HFF-Myc (cell line): ENCODE data around the gene ZNF593.

Experiments used
- DNase-seq: peaks from one replicate; pipeline ENCODE4 v3.0.0-alpha.2; 2011; ENCODE audit warnings: low read depth; ENCODE audit errors: extremely low read depth
- H3K4me3 ChIP-seq: replicated peaks from 2 replicates; pipeline ENCODE4 v1.5.1; 2011; ENCODE audit warnings: low read depth, mild to moderate bottlenecking, control low read depth, low read length
- TF ChIP-seq, protein P1 (sequence below): IDR thresholded peaks from 2 replicates; pipeline ENCODE4 v1.5.1; 2012; ENCODE audit warnings: mild to moderate bottlenecking, low read depth, low read length, control low read depth; ENCODE audit errors: missing control alignments

ZNF593 gene

DNA sequence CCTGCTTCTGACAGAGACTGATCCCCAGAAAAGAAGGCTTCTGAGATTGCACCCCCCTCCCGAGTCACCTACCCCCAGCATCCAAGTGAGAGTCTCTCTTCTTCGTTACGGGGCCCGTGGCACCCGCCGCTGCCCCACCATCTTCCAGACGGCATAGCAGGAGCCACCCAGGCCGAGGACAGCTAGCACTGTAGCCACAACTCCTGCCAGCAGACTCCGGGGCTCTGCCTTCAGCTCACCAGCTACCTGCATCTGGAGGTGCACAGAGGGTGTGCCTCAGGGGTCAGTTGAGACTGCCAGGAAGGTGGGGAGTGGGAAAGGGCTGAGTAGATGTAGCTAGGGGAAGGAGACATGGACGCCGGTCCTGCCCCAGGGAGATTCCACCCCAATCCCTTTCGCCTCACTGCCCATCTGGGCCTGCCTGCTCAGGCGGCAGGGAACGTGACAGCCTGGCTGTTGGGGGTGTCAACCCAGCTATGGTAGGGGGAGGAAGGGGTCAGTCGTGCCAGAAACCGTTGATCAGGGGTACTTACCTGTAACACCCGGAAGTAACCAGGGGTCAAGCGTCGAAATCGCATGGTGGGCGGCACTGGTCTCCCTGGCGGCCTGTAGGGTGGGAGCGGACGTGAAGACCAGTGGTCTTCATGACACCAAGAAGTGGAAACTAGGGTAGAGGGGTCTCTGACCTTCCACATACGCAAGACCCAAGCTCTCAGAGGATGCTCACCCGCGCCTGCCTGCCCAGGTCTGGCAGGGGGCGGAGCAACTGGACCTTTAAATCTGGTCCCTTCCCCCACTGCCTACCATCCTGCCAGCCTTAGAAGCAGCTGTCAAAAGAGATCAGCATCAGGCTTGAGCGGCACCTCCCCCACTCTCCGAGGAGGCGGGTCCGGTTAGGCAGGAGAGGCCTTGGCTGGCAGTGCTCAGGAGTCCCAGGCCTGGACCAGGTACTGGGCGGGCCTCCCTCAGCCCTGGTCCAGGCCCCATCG, 1.7 kb downstream of the ZNF593 start, which contains the start of gene ZNF593OS:
Gene ZNF593OS (minus strand): TSS at position 749 of the 989 bp plus-strand sequence. CDS start 171 bp downstream, at position 578.
- DNase-seq, result no peak
- TF ChIP-seq, protein P1, sequence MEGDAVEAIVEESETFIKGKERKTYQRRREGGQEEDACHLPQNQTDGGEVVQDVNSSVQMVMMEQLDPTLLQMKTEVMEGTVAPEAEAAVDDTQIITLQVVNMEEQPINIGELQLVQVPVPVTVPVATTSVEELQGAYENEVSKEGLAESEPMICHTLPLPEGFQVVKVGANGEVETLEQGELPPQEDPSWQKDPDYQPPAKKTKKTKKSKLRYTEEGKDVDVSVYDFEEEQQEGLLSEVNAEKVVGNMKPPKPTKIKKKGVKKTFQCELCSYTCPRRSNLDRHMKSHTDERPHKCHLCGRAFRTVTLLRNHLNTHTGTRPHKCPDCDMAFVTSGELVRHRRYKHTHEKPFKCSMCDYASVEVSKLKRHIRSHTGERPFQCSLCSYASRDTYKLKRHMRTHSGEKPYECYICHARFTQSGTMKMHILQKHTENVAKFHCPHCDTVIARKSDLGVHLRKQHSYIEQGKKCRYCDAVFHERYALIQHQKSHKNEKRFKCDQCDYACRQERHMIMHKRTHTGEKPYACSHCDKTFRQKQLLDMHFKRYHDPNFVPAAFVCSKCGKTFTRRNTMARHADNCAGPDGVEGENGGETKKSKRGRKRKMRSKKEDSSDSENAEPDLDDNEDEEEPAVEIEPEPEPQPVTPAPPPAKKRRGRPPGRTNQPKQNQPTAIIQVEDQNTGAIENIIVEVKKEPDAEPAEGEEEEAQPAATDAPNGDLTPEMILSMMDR, result no peak
- peak within 1 kb of the TSS; percentile 95 for H3K4me3 ChIP-seq

DNA sequence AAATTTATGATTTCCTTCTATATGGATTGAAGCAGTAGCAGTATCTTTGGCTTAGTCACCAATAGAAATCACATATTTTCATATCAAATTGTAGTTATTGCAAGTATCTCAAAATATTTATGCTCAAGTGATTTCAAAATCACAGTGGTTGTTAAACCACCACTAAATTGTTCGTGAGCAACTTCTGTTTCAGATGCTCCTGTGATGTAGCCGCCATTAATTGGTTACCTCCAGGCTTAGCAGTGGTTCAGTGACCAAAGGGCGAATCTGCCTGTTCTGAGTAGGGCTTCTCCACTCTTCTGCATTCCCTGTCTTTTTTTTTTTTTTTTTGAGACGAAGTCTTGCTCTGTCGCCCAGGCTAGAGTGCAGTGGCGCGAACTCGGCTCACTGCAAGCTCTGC, 5.6 kb downstream of the ZNF593 start:
- no peak for DNase-seq
- TF ChIP-seq, protein P1, result no peak
- no peak overlapping the region for H3K4me3 ChIP-seq

DNA sequence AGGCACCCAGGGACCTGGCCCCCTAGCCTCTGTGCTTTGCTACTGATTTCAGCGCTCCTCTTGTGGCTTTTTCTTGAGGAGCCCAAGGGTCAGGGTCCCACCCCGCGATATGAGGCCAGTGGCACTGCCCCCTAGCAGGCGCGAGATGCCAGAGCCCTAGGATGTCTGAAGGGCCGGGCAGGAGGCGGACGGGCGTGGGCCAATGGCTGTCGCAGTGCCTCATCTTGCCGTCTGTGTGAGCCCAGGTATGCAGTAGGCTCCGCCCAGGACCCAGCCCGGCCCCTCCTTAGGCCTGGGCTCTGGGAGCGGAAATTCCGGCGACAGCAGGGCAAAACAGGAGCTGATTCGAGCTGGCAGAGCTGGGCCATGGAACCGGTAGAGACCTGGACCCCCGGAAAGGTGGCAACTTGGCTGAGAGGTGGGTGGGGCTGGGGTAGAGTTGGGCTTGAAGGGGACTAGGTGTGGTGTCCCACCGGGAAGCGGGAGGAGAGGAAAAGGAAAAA, 7.5 kb downstream of the ZNF593 start, which contains the start of gene CNKSR1:
Gene CNKSR1 (plus strand): TSS at position 310 of the 503 bp plus-strand sequence. CDS start 57 bp downstream, at position 367.
- DNase-seq, result no peak
- H3K4me3 ChIP-seq, result no peak within 1 kb of the TSS
- TF ChIP-seq, protein P1, result no peak

DNA sequence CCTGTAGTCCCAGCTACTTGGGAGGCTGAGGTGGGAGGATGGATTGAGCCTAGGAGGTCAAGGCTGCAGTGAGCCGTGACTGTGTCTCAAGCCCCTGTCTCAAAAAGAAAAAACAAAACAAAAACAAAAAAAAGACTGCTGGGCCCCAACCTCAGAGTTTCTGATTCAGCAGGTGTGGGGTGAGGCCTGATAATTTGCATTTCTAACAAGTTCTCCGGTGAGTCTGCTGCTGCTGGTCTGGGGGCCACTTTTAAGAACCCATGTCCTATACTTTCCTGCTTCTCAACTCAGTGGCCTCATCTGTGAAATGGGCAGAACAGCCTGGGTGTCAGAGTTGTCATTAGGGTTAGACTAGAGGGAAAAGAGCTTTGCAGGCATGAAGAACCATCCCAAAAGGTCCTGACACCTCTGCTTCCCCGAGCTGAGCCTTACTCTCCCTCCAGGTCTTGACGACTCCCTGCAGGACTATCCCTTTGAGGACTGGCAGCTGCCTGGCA, 10.3 kb downstream of the ZNF593 start:
- H3K4me3 ChIP-seq, result no peak overlapping the region
- DNase-seq, result no peak
- TF ChIP-seq, protein P1, result no peak

DNA sequence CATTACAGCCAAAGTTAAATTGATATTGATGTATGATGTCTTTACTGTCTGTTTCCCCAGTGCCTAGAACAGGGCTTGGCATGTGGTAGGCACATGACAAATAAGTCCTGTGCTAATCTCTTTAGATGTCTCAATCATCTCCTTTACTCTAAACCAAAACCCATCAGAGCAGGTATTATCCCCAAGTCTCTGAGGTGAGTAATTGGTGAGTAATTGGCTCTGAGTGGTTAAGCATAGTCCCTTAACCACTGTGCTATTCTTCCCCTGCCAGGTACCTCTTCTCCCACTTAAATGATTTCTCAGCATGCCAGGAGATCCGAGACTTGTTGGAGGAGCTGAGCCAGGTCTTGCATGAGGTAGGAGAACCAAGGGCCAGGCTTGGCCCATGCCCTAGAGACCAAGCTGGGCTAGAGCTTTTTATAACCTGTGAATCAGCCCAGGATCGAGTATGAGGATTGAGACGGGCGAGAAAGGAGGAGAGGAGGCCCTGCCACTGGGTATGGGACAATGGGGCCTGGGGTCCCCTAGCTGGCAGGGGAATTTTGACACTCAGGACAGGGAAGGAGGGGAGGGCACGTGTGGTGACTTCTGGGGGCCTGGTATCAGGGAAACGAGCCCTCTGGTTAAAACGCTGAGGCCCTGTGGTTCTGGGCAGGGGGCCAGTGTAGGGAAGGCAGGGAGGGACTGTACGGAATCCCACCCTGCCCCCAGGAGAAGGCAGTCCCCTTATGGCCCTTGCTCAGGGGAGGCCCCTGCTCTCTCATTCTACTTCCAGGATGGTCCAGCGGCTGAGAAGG, 12.1 kb downstream of the ZNF593 start:
- TF ChIP-seq, protein P1, result no peak
- H3K4me3 ChIP-seq, result no peak overlapping the region
- DNase-seq, result no peak

DNA sequence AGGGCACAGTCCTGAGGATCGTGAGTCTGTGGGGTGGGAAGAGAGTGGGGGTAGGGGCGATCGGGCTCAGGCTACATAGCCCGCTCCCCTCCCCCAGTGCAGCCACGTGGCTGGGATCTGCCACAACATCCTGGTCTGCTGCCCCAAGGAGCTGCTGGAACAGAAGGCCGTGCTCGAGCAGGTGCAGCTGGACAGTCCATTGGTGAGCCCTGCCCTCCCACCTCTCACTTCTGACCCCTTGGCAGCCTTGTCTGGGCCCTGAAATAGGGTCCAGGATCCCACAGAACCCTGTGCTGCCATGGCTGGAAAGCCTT, 12.6 kb downstream of the ZNF593 start:
- DNase-seq, result no peak
- TF ChIP-seq, protein P1, result no peak
- H3K4me3 ChIP-seq, result no peak overlapping the region
